GM23248 (cell line): Measurements from ENCODE around the gene TAF8. TPM values are rescaled to one million over a fixed set of nuclear protein-coding genes. Genes with fewer than 3 reads are reported as not detected.
A peak's percentile ranks its signal among the peaks of the same experiment; 100 is the strongest.

Experiments used
- DNase-seq: peaks from one replicate; pipeline ENCODE4 v3.0.0-alpha.2; 2015
- H2AFZ ChIP-seq: fragments of 200-600 bp; sonication (generic); 2 replicates; pipeline ENCODE4 v1.6.1; 2016; ENCODE audit warnings: antibody characterized with exemption
- H3F3A ChIP-seq: fragments of 200-600 bp; sonication (generic); 2 replicates; pipeline ENCODE4 v1.6.1; 2016; ENCODE audit warnings: mild to moderate bottlenecking, antibody characterized with exemption, mixed run types; ENCODE audit not compliant: insufficient read depth
- H3K27ac ChIP-seq: fragments of 200-600 bp; sonication (generic); 2 replicates; pipeline ENCODE4 v1.5.1; 2016; ENCODE audit warnings: mild to moderate bottlenecking
- H3K27me3 ChIP-seq: fragments of 200-600 bp; sonication (generic); replicated peaks from 2 replicates; pipeline ENCODE4 v1.6.1; 2016; ENCODE audit warnings: mild to moderate bottlenecking; ENCODE audit not compliant: insufficient read depth
- H3K36me3 ChIP-seq: fragments of 200-600 bp; sonication (generic); 2 replicates; pipeline ENCODE4 v1.6.1; 2016; ENCODE audit warnings: low read depth, mild to moderate bottlenecking
- H3K4me1 ChIP-seq: fragments of 200-600 bp; sonication (generic); 2 replicates; pipeline ENCODE4 v1.6.1; 2016; ENCODE audit warnings: mild to moderate bottlenecking; ENCODE audit not compliant: insufficient read depth
- H3K4me2 ChIP-seq: fragments of 200-600 bp; sonication (generic); one replicate; pipeline ENCODE4 v1.6.1; 2016; ENCODE audit warnings: mild to moderate bottlenecking; ENCODE audit not compliant: unreplicated experiment
- H3K4me3 ChIP-seq: fragments of 200-600 bp; sonication (generic); 2 replicates; pipeline ENCODE4 v1.5.1; 2016; ENCODE audit warnings: mild to moderate bottlenecking
- H3K79me2 ChIP-seq: fragments of 200-600 bp; sonication (generic); 2 replicates; pipeline ENCODE4 v1.6.1; 2016; ENCODE audit warnings: mild to moderate bottlenecking; ENCODE audit not compliant: insufficient read depth
- H3K9ac ChIP-seq: fragments of 200-600 bp; sonication (generic); 2 replicates; pipeline ENCODE4 v1.6.1; 2016; ENCODE audit warnings: mild to moderate bottlenecking
- H3K9me2 ChIP-seq: fragments of 200-600 bp; sonication (generic); 2 replicates; pipeline ENCODE4 v1.6.1; 2016; ENCODE audit warnings: mixed run types, mild to moderate bottlenecking, moderate library complexity; ENCODE audit not compliant: insufficient read depth
- H3K9me3 ChIP-seq: fragments of 200-600 bp; sonication (generic); one replicate; pipeline ENCODE4 v1.6.1; 2017; ENCODE audit warnings: low read depth
- H4K20me1 ChIP-seq: fragments of 200-600 bp; sonication (generic); 2 replicates; pipeline ENCODE4 v1.6.0; 2016; ENCODE audit not compliant: insufficient read depth
- EZH2 ChIP-seq: fragments of 200-600 bp; sonication (generic); IDR thresholded peaks from 2 replicates; pipeline ENCODE4 v1.6.1; 2018; ENCODE audit warnings: antibody characterized with exemption, mild to moderate bottlenecking; ENCODE audit not compliant: insufficient read depth, poor library complexity, severe bottlenecking
- EZH2phosphoT487 ChIP-seq: fragments of 200-600 bp; sonication (generic); IDR thresholded peaks from 2 replicates; pipeline ENCODE4 v1.6.1; 2018; ENCODE audit warnings: antibody characterized with exemption, moderate library complexity, mild to moderate bottlenecking, low read depth; ENCODE audit not compliant: insufficient read depth
- WGBS, 2 experiments: methylation state at CpG; one replicate each; pipeline ENCODE4 v1.1.6; 2015 to 2017; ENCODE audit warnings: low lambda C conversion rate in 2 of 2, low coverage in 1 of 2; ENCODE audit errors: missing lambda C conversion rate in 2 of 2; 5-methylcytosine and 5-hydroxymethylcytosine counted together
- in situ Hi-C: fragments of 300-500 bp; cut with MboI; formaldehyde crosslinking; loops from 2 replicates; pipeline ENCODE4 v1.15.0; 2020
- polyA plus RNA-seq: library from polyadenylated mRNA; unstranded; fragments of >200 nt; fragmentation: Nextera tagmentation; extraction: Ambion mirVana; gene quantifications from 2 replicates; pipeline ENCODE4 v1.2.1, GENCODE V29; 2016
- total RNA-seq: library from RNA; depleted of rRNA; stranded (reverse); fragments of >200 nt; shearing (Covaris generic); gene quantifications from 2 replicates; pipeline ENCODE4 v1.2.3, GENCODE V29; 2014

Gene TAF8
- total and polyA plus RNA-seq, 2 experiments from 2014 or later: 7.4 to 8.6 TPM

DNA sequence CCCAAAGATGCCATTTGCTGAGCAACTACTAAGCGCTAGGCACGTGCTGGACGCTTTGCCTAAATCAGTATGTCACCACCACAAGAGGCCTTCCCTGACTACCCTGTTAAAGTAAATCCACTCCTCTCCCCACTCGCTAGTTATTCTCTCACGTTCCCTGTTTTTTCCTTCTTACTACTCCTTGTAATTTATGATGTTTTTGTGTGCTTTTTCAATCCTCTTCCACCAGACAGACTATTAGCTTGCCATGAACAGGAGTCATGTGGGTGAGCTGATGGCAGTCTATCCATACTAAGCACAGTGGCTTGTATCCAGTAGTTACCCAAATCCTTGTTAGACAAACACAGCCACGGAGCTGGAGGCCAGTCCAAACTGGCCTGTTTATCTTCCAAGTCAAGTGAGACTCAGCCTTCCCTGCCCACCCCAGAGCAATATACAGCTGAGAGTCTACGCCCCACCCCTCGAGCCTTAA, 50.9 kb downstream of the TAF8 start:
- Histone ChIP-seq H3K9me2 (no peaks in the 10 kb centered on the region), H3K79me2 (no peaks in the 10 kb centered on the region), H3K27me3 (no peaks in the 10 kb centered on the region), H3K27ac (peak overlapping the region; percentile 94), H3K4me1 (peaks cover 32% of the 10 kb centered on the region), H2AFZ (0 out of 2 replicates have a peak overlapping the region, but pooled peaks have one; percentile 1), H3K9me3 (no peaks in the 10 kb centered on the region), H4K20me1 (no peaks in the 10 kb centered on the region), H3K9ac (peak overlapping the region; percentile 74), H3F3A (peaks cover 27% of the 10 kb centered on the region), H3K36me3 (no peaks in the 10 kb centered on the region), H3K4me2 (no peak overlapping the region), H3K4me3 (no peak overlapping the region)
- in situ Hi-C loops: no loop called here
- peak; percentile 72 for DNase-seq
- WGBS, 2 experiments: 52 to 54% methylated on average over 8 of the region's 8 CpGs
- TF ChIP-seq EZH2phosphoT487 (no peak), EZH2 (no peak)

GRCh38 chr6:42103216-42103615, 52.9 kb downstream of the TAF8 start:
- Histone ChIP-seq H3K9me2 (no peaks in the 10 kb centered on the region), H3K4me2 (no peak overlapping the region), H3K9me3 (no peaks in the 10 kb centered on the region), H3K79me2 (no peaks in the 10 kb centered on the region), H3K27ac (no peak overlapping the region), H3K4me1 (peaks cover 32% of the 10 kb centered on the region), H3K9ac (no peak overlapping the region), H3K27me3 (no peaks in the 10 kb centered on the region), H3K36me3 (no peaks in the 10 kb centered on the region), H3K4me3 (no peak overlapping the region), H4K20me1 (no peaks in the 10 kb centered on the region), H2AFZ (no peak overlapping the region), H3F3A (peaks cover 27% of the 10 kb centered on the region)
- in situ Hi-C loops: no loop called here
- DNase-seq: no peak
- WGBS, 2 experiments: 91% methylated on average over 7 of the region's 7 CpGs
- no peak for TF ChIP-seq EZH2phosphoT487
- no peak for TF ChIP-seq EZH2

- H3K79me2 ChIP-seq: no peaks in the 10 kb centered on the region
- DNase-seq: no peak
- TF ChIP-seq EZH2 (no peak), EZH2phosphoT487 (no peak)
- H3K27me3 ChIP-seq: no peaks in the 10 kb centered on the region
- no peak overlapping the region for H3K4me2 ChIP-seq
- in situ Hi-C loops: no loop called here
- H2AFZ ChIP-seq: no peak overlapping the region
- H3K9ac ChIP-seq: no peak overlapping the region
- no peaks in the 10 kb centered on the region for H3K36me3 ChIP-seq
- no peaks in the 10 kb centered on the region for H3K9me3 ChIP-seq
- 96 to 97% methylated on average over 12 of the region's 12 CpGs for WGBS, 2 experiments
- no peaks in the 10 kb centered on the region for H3K9me2 ChIP-seq
- no peak overlapping the region for H3K4me3 ChIP-seq
- peaks cover 32% of the 10 kb centered on the region for H3K4me1 ChIP-seq
- H3K27ac ChIP-seq: no peak overlapping the region
- H3F3A ChIP-seq: peaks cover 27% of the 10 kb centered on the region
- H4K20me1 ChIP-seq: no peaks in the 10 kb centered on the region
These were observed 53.4 kb downstream of the TAF8 start for GRCh38 chr6:42103753-42104094.

DNA sequence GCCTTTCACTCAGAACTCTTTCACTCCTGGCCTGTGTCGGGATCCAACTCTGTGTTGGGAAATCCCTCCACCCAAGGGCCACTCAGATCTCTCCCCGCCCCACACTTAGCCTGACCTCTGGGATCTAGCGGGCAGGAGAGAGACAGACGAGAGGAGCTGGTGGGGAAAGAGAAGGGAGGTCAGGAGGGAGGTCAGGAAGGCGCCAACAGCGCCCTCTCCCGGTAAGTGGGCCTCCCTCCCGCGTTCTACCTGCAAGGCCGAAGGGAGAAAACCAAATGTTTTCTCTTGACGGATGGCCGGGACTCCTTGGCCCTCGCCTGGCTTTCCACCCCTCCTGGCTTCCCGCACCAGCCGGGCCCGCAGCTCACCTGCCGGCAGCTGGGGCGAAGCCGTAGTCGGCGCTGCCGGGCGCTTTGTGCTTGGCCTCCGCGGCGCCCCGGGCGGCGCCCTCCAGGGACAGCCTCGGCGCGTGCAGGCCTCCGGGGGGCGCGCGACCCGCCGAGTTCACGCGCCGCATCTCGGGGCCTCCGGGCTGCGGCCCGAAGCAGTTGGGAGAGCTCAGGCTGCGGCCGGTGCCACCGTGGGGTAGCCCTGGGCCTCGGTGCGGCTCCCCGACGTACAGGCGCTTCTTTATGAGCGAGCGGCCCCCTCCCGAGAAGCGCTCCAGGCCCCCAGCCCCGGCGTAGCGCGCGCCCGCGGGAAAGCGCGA, 53.9 kb downstream of the TAF8 start:
- Histone ChIP-seq H3K4me3 (no peak overlapping the region), H2AFZ (no peak overlapping the region), H3K9ac (no peak overlapping the region), H3F3A (peaks cover 27% of the 10 kb centered on the region), H3K36me3 (no peaks in the 10 kb centered on the region), H3K4me2 (no peak overlapping the region), H3K27me3 (no peaks in the 10 kb centered on the region), H3K9me2 (no peaks in the 10 kb centered on the region), H3K79me2 (no peaks in the 10 kb centered on the region), H3K27ac (no peak overlapping the region), H3K9me3 (no peaks in the 10 kb centered on the region), H4K20me1 (no peaks in the 10 kb centered on the region), H3K4me1 (peaks cover 27% of the 10 kb centered on the region)
- in situ Hi-C loops: no loop called here
- 82 to 87% methylated on average over 47 to 66 of the region's 66 CpGs for WGBS, 2 experiments
- TF ChIP-seq EZH2phosphoT487: no peak
- no peak for DNase-seq
